Activated naive CD8-positive, alpha-beta T cell (primary cell): ENCODE measurements around the gene TNFRSF8.
A peak's percentile ranks its signal among the peaks of the same experiment; 100 is the strongest.

ENCODE experiments used
- H3K27ac Mint-ChIP-seq: one replicate; pipeline ENCODE4 v1.8.0; 2021; ENCODE audit warnings: mixed read lengths
- H3K27me3 Mint-ChIP-seq: one replicate; pipeline ENCODE4 v1.8.0; 2021; ENCODE audit warnings: mixed read lengths
- H3K36me3 Mint-ChIP-seq: one replicate; pipeline ENCODE4 v1.8.0; 2021; ENCODE audit warnings: mixed read lengths
- H3K4me1 Mint-ChIP-seq: one replicate; pipeline ENCODE4 v1.8.0; 2021; ENCODE audit warnings: low read depth, mixed read lengths
- H3K4me3 Mint-ChIP-seq: one replicate; pipeline ENCODE4 v1.8.0; 2021; ENCODE audit warnings: mild to moderate bottlenecking, mixed read lengths
- H3K9me3 Mint-ChIP-seq: one replicate; pipeline ENCODE4 v1.8.0; 2021; ENCODE audit warnings: low read depth, mixed read lengths

The TNFRSF8 gene

DNA sequence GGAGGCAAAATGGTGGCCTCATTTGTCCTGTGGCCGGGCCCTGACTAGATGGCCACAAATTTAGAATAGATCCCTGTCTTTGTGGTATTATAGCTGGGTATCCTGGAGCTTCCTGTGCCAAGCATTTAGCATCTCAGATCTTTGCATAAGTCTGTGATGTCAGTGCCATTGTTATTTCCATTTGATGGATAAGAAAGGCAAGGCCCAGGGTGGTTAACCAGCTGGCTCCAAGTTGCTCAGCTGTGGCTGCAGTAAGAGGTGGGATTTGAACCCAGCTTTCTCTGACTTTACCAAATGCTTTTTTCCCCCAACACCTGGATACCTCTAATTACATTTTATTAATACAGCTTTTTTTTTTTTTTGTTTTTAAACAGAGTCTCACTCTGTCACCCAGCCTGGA lies 11.7 kb upstream of the TNFRSF8 start:
- no peak overlapping the region for H3K4me3 Mint-ChIP-seq
- no peaks in the 10 kb centered on the region for H3K9me3 Mint-ChIP-seq
- no peak overlapping the region for H3K27ac Mint-ChIP-seq
- no peaks in the 10 kb centered on the region for H3K36me3 Mint-ChIP-seq
- H3K27me3 Mint-ChIP-seq = no peaks in the 10 kb centered on the region
- peaks cover 3% of the 10 kb centered on the region for H3K4me1 Mint-ChIP-seq

DNA sequence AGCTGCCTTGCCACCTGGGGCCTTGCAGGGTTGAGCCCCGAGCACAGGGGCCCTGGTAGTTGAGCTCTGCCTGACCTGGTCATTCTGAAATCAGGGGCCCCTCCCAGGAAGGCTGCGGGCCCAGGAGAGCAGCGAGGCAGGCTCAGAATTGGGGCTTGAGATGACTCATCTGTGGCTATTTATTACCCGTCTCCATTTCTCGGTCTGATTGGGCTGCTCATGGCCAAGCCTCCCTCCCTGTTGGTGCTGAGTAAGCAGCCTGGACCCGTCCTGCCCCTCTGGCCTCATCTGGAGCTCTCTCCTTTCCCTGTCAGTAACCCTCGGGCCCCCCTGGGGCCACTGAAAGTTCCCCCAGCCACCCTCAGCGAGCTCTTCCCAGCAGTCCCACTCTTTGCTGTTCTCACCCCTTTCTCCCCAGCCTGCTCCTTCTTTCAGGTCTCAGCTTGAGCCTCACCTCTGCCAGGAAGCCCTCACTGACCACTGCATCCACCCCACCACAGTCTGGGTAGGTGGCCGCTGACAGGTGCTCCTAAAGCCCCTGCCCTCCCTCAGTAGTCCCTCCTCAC lies 11.0 kb upstream of the TNFRSF8 start:
- H3K36me3 Mint-ChIP-seq = no peaks in the 10 kb centered on the region
- no peak overlapping the region for H3K4me3 Mint-ChIP-seq
- peaks cover 5% of the 10 kb centered on the region for H3K4me1 Mint-ChIP-seq
- no peaks in the 10 kb centered on the region for H3K9me3 Mint-ChIP-seq
- H3K27ac Mint-ChIP-seq = no peak overlapping the region
- H3K27me3 Mint-ChIP-seq = no peaks in the 10 kb centered on the region

DNA sequence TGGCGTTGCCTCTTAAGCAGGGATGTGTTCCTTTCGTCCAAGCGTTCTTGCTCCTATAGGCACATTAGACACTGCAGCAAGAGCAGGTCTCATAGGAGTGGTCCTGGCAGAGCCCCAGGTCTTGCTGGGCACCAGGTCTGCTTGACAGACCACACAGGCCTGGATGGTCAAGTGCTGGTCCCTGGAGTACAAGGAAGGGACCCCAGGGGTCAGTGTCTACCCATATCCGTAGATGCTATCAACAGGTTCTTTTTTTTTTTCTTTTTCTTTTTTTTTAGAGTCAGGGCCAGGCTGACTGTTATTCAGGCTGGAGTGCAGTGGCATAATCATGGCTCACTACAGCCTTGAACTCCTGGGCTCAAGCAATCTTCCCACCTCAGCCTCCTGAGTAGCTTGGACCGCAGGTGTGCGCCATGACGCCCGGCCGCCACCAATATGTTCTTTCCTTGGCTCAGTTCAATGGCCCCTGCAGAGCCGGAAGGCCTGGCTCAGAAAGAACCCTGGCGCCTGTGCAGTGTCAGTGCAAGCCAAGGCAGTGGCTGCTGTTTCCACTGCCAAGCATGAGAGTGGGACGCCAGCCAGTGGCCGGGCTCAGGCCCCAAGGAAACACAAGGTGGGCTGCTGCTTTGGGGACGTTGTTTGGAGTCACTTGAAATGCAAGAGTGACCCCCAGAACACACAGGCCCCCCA lies 10.0 kb upstream of the TNFRSF8 start:
- H3K27me3 Mint-ChIP-seq = no peaks in the 10 kb centered on the region
- no peak overlapping the region for H3K27ac Mint-ChIP-seq
- peaks cover 14% of the 10 kb centered on the region for H3K4me1 Mint-ChIP-seq
- no peak overlapping the region for H3K4me3 Mint-ChIP-seq
- no peaks in the 10 kb centered on the region for H3K36me3 Mint-ChIP-seq
- H3K9me3 Mint-ChIP-seq = no peaks in the 10 kb centered on the region

DNA sequence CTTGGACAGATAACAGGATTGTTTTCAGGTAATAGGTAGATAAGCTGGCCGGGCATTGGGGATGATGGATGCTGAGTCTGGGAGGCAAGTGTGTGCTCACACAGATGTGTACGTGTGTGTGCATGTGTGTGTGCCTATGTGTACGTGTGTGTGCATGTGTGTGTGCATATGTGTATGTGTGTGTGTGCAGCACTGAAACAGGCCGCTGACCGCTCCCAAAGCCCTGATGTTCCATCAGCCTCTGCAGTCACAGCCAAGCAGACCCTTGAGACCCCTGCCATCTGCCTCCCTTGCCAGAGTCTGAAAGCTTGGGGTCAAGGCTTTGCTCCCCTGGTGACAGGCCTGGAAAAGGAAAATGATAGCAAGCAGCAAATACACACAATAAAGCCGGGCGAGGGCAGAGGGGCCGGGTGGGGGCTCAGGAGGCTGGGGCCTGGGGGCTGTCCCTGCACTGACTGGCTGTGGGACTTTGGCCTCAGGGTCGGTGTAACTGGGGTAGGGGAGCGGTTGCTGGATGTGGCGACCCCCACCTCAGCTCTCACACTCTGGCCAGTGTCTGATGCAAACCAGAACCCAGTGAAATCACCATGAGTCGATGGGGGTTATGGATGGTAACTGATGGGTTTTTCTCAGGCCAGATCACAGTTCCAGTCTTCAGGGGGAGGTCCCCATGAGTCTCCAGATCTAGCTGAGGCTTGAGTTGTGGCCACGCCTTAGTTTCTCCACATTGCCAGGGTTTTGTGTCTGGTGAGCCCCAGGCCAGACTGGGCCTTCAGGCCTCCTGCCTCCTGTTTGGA lies 9.2 kb upstream of the TNFRSF8 start:
- no peak overlapping the region for H3K27ac Mint-ChIP-seq
- no peaks in the 10 kb centered on the region for H3K27me3 Mint-ChIP-seq
- H3K36me3 Mint-ChIP-seq = no peaks in the 10 kb centered on the region
- H3K4me1 Mint-ChIP-seq = peaks cover 14% of the 10 kb centered on the region
- H3K4me3 Mint-ChIP-seq = no peak overlapping the region
- H3K9me3 Mint-ChIP-seq = no peaks in the 10 kb centered on the region

- Mint-ChIP-seq H3K27ac (no peak overlapping the region), H3K27me3 (no peaks in the 10 kb centered on the region), H3K4me1 (peaks cover 23% of the 10 kb centered on the region), H3K4me3 (no peak overlapping the region), H3K36me3 (no peaks in the 10 kb centered on the region), H3K9me3 (no peaks in the 10 kb centered on the region)
These were observed 7.8 kb upstream of the TNFRSF8 start for GRCh38 chr1:12055259-12055658.

GRCh38 chr1:12056331-12056841 lies 6.7 kb upstream of the TNFRSF8 start:
- H3K4me1 Mint-ChIP-seq = peaks cover 23% of the 10 kb centered on the region
- H3K27me3 Mint-ChIP-seq = no peaks in the 10 kb centered on the region
- no peak overlapping the region for H3K27ac Mint-ChIP-seq
- no peaks in the 10 kb centered on the region for H3K36me3 Mint-ChIP-seq
- no peaks in the 10 kb centered on the region for H3K9me3 Mint-ChIP-seq
- H3K4me3 Mint-ChIP-seq = no peak overlapping the region

- H3K4me3 Mint-ChIP-seq = no peak overlapping the region
- no peaks in the 10 kb centered on the region for H3K9me3 Mint-ChIP-seq
- H3K36me3 Mint-ChIP-seq = no peaks in the 10 kb centered on the region
- peaks cover 20% of the 10 kb centered on the region for H3K4me1 Mint-ChIP-seq
- H3K27me3 Mint-ChIP-seq = no peaks in the 10 kb centered on the region
- H3K27ac Mint-ChIP-seq = no peak overlapping the region
These were observed 5.7 kb upstream of the TNFRSF8 start for GRCh38 chr1:12057382-12057781.

GRCh38 chr1:12057940-12058687 lies 5.0 kb upstream of the TNFRSF8 start:
- H3K27ac Mint-ChIP-seq = no peak overlapping the region
- H3K4me1 Mint-ChIP-seq = peaks cover 23% of the 10 kb centered on the region
- H3K36me3 Mint-ChIP-seq = no peaks in the 10 kb centered on the region
- H3K4me3 Mint-ChIP-seq = no peak overlapping the region
- H3K9me3 Mint-ChIP-seq = no peaks in the 10 kb centered on the region
- no peaks in the 10 kb centered on the region for H3K27me3 Mint-ChIP-seq

DNA sequence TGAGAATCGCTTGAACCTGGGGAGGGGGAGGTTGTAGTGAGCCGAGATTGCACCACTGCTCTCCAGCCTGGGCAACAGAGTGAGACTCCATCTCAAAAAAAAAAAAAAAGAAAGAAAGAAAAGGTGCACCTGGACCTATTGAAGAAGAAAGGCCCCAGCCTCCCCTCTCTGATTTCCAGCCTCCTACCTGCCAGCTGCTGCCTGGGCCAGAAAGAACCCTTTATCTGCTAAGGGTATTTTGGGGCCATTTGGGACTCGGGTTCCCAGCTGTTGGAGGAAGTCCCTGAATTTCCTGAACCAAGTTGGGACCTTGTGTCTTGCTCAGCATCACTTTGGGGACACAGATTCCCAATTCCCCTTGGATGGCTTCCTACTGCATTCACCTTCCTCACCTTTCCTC lies 3.9 kb upstream of the TNFRSF8 start:
- H3K27ac Mint-ChIP-seq = no peak overlapping the region
- H3K4me1 Mint-ChIP-seq = peaks cover 30% of the 10 kb centered on the region
- peak overlapping the region; percentile 40 for H3K4me3 Mint-ChIP-seq
- no peaks in the 10 kb centered on the region for H3K9me3 Mint-ChIP-seq
- no peaks in the 10 kb centered on the region for H3K36me3 Mint-ChIP-seq
- peaks cover 2% of the 10 kb centered on the region for H3K27me3 Mint-ChIP-seq

- Mint-ChIP-seq H3K27me3 (peaks cover 6% of the 10 kb centered on the region), H3K4me1 (peaks cover 35% of the 10 kb centered on the region), H3K4me3 (peak overlapping the region; percentile 40), H3K9me3 (no peaks in the 10 kb centered on the region), H3K27ac (no peak overlapping the region), H3K36me3 (no peaks in the 10 kb centered on the region)
These were observed 3.2 kb upstream of the TNFRSF8 start for GRCh38 chr1:12059722-12060464.

GRCh38 chr1:12060500-12060899 lies 2.6 kb upstream of the TNFRSF8 start:
- no peaks in the 10 kb centered on the region for H3K9me3 Mint-ChIP-seq
- H3K27me3 Mint-ChIP-seq = peaks cover 6% of the 10 kb centered on the region
- peaks cover 36% of the 10 kb centered on the region for H3K4me1 Mint-ChIP-seq
- H3K36me3 Mint-ChIP-seq = no peaks in the 10 kb centered on the region
- no peak overlapping the region for H3K4me3 Mint-ChIP-seq
- H3K27ac Mint-ChIP-seq = no peak overlapping the region

- peaks cover 44% of the 10 kb centered on the region for H3K4me1 Mint-ChIP-seq
- peaks cover 15% of the 10 kb centered on the region for H3K27me3 Mint-ChIP-seq
- H3K4me3 Mint-ChIP-seq = peak overlapping the region; percentile 73
- H3K36me3 Mint-ChIP-seq = peaks cover 2% of the 10 kb centered on the region
- peak overlapping the region; percentile 28 for H3K27ac Mint-ChIP-seq
- no peaks in the 10 kb centered on the region for H3K9me3 Mint-ChIP-seq
These were observed 1.2 kb downstream of the TNFRSF8 start for GRCh38 chr1:12064073-12064969.

- H3K36me3 Mint-ChIP-seq = peaks cover 2% of the 10 kb centered on the region
- no peaks in the 10 kb centered on the region for H3K9me3 Mint-ChIP-seq
- H3K27ac Mint-ChIP-seq = no peak overlapping the region
- peak overlapping the region; percentile 60 for H3K4me3 Mint-ChIP-seq
- H3K27me3 Mint-ChIP-seq = peaks cover 18% of the 10 kb centered on the region
- H3K4me1 Mint-ChIP-seq = peaks cover 41% of the 10 kb centered on the region
These were observed 2.8 kb downstream of the TNFRSF8 start for GRCh38 chr1:12065872-12066271.
